ENCODE measurements around the gene RAI2. TPM values are rescaled to one million over a fixed set of nuclear protein-coding genes. Genes with fewer than 3 reads are reported as not detected.

Gene RAI2
- total and polyA plus RNA-seq, 7 experiments from 2014 or later: 0.96 to 2.8 (median 1.9) TPM; not detected in 1

GRCh38 chrX:17767734-17768133 is 93.4 kb downstream of the RAI2 start:
- no peaks in the 10 kb centered on the region for H3K27me3 Mint-ChIP-seq
- no peak overlapping the region for H3K27ac Mint-ChIP-seq
- H3K27me3 ChIP-seq (ENCODE audit: control insufficient read depth in 2 of 2, insufficient read depth in 2 of 2, low read length in 2 of 2): no peaks in the 10 kb centered on the region
- POLR2A ChIA-PET: no interaction called here
- peaks cover 0 to 64% of the 10 kb centered on the region in 2 donors for H3K4me1 ChIP-seq (ENCODE audit: control insufficient read depth in 2 of 2, insufficient read depth in 2 of 2, low read length in 2 of 2)
- CTCF ChIA-PET: no interaction called here
- DNase-seq (no peak), ATAC-seq (no peak)
- H3K9me3 ChIP-seq (ENCODE audit: control insufficient read depth in 2 of 3, low read length in 3 of 3): no peaks in the 10 kb centered on the region
- H3K4me3 ChIP-seq (ENCODE audit: low read length): no peak overlapping the region
- no peaks in the 10 kb centered on the region for H3K4me1 Mint-ChIP-seq
- no peak overlapping the region for H3K27ac ChIP-seq (ENCODE audit: low read depth, low read length)
- H3K36me3 Mint-ChIP-seq: no peaks in the 10 kb centered on the region
- no peak overlapping the region for H3K4me3 Mint-ChIP-seq
- no peaks in the 10 kb centered on the region for H3K9me3 Mint-ChIP-seq
- no peaks in the 10 kb centered on the region for H3K36me3 ChIP-seq (ENCODE audit: control insufficient read depth in 2 of 3, insufficient read depth in 3 of 3, low read length in 3 of 3)
- intact Hi-C loops (cut with micrococcal nuclease): no loop called here

GRCh38 chrX:17759990-17760389 is 101.1 kb downstream of the RAI2 start:
- H3K36me3 Mint-ChIP-seq: no peaks in the 10 kb centered on the region
- Histone ChIP-seq H3K27ac (ENCODE audit: low read depth, low read length) (no peak overlapping the region), H3K4me1 (ENCODE audit: control insufficient read depth in 2 of 2, insufficient read depth in 2 of 2, low read length in 2 of 2) (no peaks in the 10 kb centered on the region), H3K27me3 (ENCODE audit: control insufficient read depth in 2 of 2, insufficient read depth in 2 of 2, low read length in 2 of 2) (no peaks in the 10 kb centered on the region), H3K9me3 (ENCODE audit: control insufficient read depth in 2 of 3, low read length in 3 of 3) (no peaks in the 10 kb centered on the region), H3K4me3 (ENCODE audit: low read length) (no peak overlapping the region), H3K36me3 (ENCODE audit: control insufficient read depth in 2 of 3, insufficient read depth in 3 of 3, low read length in 3 of 3) (no peaks in the 10 kb centered on the region)
- ATAC-seq (no peak), DNase-seq (no peak)
- peak overlapping the region in 1 of 9 donors; percentile 7 for H3K27ac Mint-ChIP-seq
- peaks cover 0 to 1% (median 0%) of the 10 kb centered on the region in 11 donors for H3K9me3 Mint-ChIP-seq
- no peak overlapping the region for H3K4me3 Mint-ChIP-seq
- H3K4me1 Mint-ChIP-seq: peaks cover 0 to 18% (median 13%) of the 10 kb centered on the region in 7 donors
- H3K27me3 Mint-ChIP-seq: no peaks in the 10 kb centered on the region
- intact Hi-C loops (cut with micrococcal nuclease): no loop called here
- ChIA-PET CTCF (no interaction called here), POLR2A (no interaction called here)

- no peak for ATAC-seq
- DNase-seq: no peak
- Mint-ChIP-seq H3K27me3 (no peaks in the 10 kb centered on the region), H3K4me1 (peaks cover 0 to 18% (median 13%) of the 10 kb centered on the region in 7 donors), H3K9me3 (peaks cover 0 to 1% (median 0%) of the 10 kb centered on the region in 11 donors), H3K4me3 (no peak overlapping the region), H3K36me3 (no peaks in the 10 kb centered on the region), H3K27ac (peak overlapping the region in 1 of 9 donors; percentile 57)
- Histone ChIP-seq H3K27ac (ENCODE audit: low read depth, low read length) (no peak overlapping the region), H3K27me3 (ENCODE audit: control insufficient read depth in 2 of 2, insufficient read depth in 2 of 2, low read length in 2 of 2) (no peaks in the 10 kb centered on the region), H3K4me1 (ENCODE audit: control insufficient read depth in 2 of 2, insufficient read depth in 2 of 2, low read length in 2 of 2) (no peaks in the 10 kb centered on the region), H3K9me3 (ENCODE audit: control insufficient read depth in 2 of 3, low read length in 3 of 3) (no peaks in the 10 kb centered on the region), H3K4me3 (ENCODE audit: low read length) (no peak overlapping the region), H3K36me3 (ENCODE audit: control insufficient read depth in 2 of 3, insufficient read depth in 3 of 3, low read length in 3 of 3) (no peaks in the 10 kb centered on the region)
- intact Hi-C loops (cut with micrococcal nuclease): no loop called here
- ChIA-PET POLR2A (no interaction called here), CTCF (no interaction called here)
Observed at GRCh38 chrX:17758382-17758781, 102.7 kb downstream of the RAI2 start.

GRCh38 chrX:17750436-17750835 is 110.7 kb downstream of the RAI2 start:
- peaks cover 0 to 29% (median 0%) of the 10 kb centered on the region in 3 experiments for H3K36me3 ChIP-seq (ENCODE audit: control insufficient read depth in 2 of 3, insufficient read depth in 3 of 3, low read length in 3 of 3)
- DNase-seq: no peak
- peaks cover 0 to 17% (median 0%) of the 10 kb centered on the region in 5 donors for H3K36me3 Mint-ChIP-seq
- H3K4me1 Mint-ChIP-seq: peaks cover 0 to 21% (median 12%) of the 10 kb centered on the region in 7 donors
- ChIA-PET CTCF (interaction anchor here (0.6 kb wide), 1 partner anchor 856 kb away, joined by 5 read pairs; no protein-coding TSS in a partner anchor), POLR2A (interaction anchor here (0.6 kb wide), 1 partner anchor 380 kb away, joined by 3 read pairs; no protein-coding TSS in a partner anchor)
- H3K27me3 ChIP-seq (ENCODE audit: control insufficient read depth in 2 of 2, insufficient read depth in 2 of 2, low read length in 2 of 2): no peaks in the 10 kb centered on the region
- H3K27ac Mint-ChIP-seq: peak overlapping the region in 2 of 9 donors; percentile 13 to 33
- no peak overlapping the region for H3K4me3 ChIP-seq (ENCODE audit: low read length)
- intact Hi-C loops (cut with micrococcal nuclease): no loop called here
- H3K27me3 Mint-ChIP-seq: no peaks in the 10 kb centered on the region
- no peaks in the 10 kb centered on the region for H3K9me3 ChIP-seq (ENCODE audit: control insufficient read depth in 2 of 3, low read length in 3 of 3)
- H3K9me3 Mint-ChIP-seq: peaks cover 0 to 2% (median 0%) of the 10 kb centered on the region in 11 donors
- no peak overlapping the region for H3K4me3 Mint-ChIP-seq
- ATAC-seq: no peak
- no peak overlapping the region for H3K27ac ChIP-seq (ENCODE audit: low read depth, low read length)
- no peaks in the 10 kb centered on the region for H3K4me1 ChIP-seq (ENCODE audit: control insufficient read depth in 2 of 2, insufficient read depth in 2 of 2, low read length in 2 of 2)

Other genes with a start within 250 kb of the RAI2 start
- 10 to 100 TPM in 4 of 5 experiments, under 1 TPM in 1; 0.82 to 50.1 (median 28.5) TPM for gene SCML1, start 123.8 kb downstream of the RAI2 start, total RNA-seq
- 1 to 10 TPM; 6.8 to 7.0 TPM for gene SCML1, start 123.8 kb downstream of the RAI2 start, polyA plus RNA-seq